SK-N-MC (cell line): ENCODE results near the gene CENPT.

ENCODE experiments used
- EZH2 ChIP-seq: fragments of 200-600 bp; sonication (generic); IDR thresholded peaks from one replicate; pipeline ENCODE4 v1.6.1; 2017; ENCODE audit warnings: antibody characterized with exemption
- POLR2AphosphoS5 ChIP-seq: IDR thresholded peaks from 2 replicates; pipeline ENCODE4 v1.6.1; 2012; ENCODE audit warnings: mild to moderate bottlenecking, low read depth, low read length, borderline replicate concordance

- TF ChIP-seq POLR2AphosphoS5 (no peak), EZH2 (no peak)
These were observed 17.8 kb upstream of the CENPT start for GRCh38 chr16:67865318-67865717.
